ENCODE measurements around the gene LIMK2.
"Not testable (repeated sequence)": the region's sequence is repeated elsewhere in the genome, so short reads cannot be mapped to it uniquely, and the experiment has no call there.

LIMK2 gene

DNA sequence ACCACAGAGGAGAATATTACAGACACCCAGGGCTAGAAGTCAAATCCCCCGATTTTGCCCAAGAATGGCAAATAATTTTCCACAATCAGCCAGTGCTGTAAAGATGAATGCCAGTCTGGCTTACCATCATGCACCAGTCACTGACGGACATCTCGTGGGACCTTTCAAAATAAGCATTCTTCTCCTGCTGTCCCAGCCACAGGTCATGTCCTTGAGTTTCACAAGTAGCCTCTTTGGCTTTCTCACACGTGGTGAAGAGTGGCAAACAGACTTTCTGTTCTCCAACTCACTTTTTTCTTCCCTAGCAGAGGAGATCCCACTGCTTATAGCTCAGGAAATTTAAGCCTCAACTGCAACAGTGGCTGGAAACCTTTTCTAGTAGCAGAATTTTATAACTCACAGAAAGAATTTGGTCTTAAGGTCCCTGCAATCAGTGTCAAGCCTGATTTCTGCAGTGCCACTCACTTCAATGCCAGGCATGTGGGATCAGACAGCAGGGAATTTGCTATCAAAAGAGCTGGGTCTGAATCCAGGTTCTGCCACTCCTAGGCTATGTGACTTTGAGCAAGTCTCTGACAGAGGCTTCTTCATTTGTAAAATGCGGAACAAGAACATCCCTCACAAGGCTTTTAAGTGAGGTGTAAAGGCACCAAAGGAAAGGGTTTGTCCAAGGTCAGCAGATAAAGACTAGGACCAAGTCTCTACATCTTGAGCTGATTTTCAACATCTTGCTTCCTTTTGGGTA lies 76.6 kb downstream of the LIMK2 start:
- no peak for DNase-seq (ENCODE audit: low spot score)
- no peak for FAIRE-seq

DNA sequence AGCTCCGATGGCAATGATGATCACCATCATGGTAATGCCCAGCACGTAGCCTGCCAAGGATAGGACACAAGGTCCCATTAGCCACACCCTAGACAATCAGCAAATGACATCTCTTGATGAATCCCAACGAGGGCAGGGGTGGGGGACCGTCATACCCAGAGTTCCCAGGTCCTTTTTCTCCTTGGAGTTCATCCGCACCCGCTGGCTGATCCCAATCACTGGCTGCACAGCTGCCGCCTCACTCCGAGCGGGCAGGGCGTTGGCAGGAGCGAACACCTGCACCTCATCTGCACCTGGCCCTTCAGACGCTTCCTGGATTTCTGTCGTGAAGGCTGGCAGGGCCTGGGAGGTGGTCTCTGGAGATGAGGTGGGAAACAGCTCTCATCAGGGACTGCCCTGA lies 77.2 kb downstream of the LIMK2 start:
- FAIRE-seq: no peak
- no peak for DNase-seq (ENCODE audit: low spot score)

DNA sequence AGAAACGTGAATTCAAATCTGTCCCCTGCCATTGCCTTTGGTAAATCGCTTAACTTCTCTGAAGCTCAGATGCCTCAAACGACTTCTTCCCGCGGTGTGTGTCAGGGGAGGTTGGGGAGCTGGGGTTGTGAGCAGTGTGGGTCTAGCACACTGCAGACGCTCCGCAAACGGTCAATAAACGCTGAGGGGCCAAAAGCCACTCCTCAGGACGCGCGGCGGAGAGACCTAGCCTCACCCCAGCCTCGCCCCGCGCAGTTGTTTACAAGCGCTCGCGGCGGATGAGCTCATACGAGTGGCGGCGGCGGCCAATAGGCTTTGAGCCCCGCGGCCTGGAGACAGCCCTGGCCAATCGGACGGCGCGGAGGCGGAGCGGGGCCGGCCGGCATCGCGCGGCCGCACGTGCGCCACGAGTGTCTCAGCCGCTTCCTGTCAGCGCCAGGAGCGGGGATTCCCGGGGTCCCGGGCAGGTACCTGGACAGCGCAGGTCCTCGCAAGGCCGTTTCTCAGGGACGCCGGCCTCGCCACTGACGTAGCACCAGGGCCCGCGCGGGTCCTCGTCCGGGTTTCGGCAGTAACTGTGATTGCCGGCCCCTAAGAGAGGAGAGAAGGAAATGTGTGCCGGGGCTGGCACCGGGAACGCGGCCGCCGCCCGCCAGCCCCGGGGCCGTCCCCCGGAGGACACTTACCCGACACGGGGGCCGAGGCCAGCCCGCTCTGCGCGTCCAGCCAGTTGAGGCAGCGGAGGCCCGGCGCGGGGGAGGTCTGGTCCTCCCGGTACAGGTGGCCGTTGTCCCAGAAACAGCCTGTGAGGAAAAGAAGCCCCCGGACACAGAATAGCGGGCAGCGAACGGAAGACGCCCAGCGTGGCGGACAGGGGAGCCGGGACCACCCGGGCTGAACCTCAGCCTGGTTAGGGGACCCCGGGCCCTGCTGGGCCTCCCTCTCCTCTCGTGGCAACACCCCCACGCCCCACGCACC lies 78.7 kb downstream of the LIMK2 start:
- DNase-seq (ENCODE audit: low spot score): peak; percentile 64
- FAIRE-seq: no peak

DNA sequence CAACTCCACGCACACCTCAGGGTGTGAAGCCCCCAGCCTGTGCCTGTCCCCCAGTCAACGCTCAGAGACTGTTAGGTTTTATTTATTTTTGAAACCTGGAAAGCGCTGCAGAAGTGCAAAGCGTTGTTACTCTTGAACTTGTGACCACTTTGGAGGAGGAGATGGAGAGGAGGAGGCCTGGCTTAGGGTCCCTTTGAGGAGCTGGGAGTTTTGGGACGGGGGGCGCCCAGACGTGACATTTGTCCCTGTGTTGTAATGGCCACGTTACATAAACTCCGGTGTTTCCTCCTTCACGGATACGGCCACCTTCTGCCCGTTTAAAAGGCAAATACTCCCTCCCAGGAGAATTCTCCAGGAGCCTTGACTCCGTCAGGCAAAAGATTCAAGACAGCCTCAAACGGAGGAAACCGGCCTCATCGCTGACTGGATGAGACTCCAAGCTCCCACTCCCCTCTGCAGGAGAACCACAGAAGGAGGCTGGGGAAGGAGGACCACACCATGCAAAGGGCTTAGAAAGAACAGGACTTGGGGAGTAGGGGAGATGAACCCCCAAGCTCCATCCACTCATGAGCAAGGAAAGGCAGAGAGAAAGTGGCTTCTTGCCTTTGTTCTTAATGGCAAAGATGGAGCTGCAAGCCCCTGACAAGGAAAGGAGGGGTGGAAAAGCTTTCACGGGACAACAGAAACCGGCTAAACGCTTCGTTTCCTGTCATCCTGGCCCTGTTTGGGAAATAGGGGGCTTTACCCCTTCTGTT lies 79.6 kb downstream of the LIMK2 start:
- DNase-seq (ENCODE audit: low spot score) (no peak), FAIRE-seq (no peak)

DNA sequence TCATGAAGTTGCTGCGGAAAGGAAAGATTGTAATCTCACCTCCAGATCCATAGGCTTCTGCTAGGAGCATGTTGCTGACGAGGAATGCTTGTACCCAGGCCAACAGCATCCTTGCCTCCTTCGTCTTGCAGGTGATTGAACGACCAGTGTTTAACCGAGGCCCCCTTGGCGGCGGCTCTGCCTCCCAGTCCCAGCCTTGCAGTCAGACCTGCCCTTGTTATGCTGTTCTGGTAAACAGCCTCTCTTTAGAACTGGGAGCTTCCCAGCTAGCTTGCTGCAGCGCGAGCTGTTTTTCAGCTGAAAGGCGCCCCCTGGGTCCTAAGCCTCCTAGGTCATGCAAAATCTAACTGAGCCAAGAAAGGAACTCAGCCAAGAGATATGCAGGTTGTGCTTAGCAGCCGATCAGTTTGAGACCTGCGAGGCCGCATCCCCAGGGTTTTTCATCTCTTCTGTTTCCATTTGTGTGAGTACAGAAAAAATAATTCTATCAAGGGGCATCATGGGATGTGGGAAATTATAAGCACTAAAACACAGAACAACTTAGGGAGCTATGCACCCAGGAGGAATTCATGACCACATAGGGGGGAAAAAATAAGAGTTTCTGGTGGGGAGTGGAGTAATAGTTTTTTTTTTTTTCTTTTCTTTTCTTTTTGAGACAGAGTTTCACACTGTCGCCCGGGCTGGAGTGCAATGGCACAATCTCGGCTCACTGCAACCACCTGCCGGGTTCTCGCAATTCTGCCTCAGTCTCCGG lies 80.3 kb downstream of the LIMK2 start, which contains the start of gene PIK3IP1:
Gene PIK3IP1, minus strand, starts transcription at position 253 of the 754 bp plus-strand sequence. Its CDS starts 144 bp downstream, at position 109.
- peak; percentile 47 for DNase-seq (ENCODE audit: low spot score)
- no peak for FAIRE-seq

DNA sequence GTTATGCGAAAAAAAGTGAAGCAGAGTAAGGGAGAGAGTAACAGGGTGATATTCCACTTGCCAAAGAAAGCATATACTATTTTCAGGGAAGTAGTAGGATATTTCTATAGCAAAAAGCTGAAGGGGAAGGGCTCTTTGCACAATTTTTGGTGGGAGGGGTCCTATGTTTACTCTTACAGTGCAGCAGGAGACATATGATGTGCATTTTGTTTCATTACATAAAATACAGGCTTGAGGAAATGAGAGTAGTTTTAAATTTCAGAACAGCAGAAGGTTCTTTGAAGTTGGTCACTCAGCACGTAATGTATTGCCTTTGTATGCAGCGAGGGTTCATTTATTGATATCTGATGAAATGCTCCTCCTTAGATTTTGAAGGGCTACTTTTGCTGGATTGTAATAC lies 83.3 kb downstream of the LIMK2 start:
- FAIRE-seq: no peak

DNA sequence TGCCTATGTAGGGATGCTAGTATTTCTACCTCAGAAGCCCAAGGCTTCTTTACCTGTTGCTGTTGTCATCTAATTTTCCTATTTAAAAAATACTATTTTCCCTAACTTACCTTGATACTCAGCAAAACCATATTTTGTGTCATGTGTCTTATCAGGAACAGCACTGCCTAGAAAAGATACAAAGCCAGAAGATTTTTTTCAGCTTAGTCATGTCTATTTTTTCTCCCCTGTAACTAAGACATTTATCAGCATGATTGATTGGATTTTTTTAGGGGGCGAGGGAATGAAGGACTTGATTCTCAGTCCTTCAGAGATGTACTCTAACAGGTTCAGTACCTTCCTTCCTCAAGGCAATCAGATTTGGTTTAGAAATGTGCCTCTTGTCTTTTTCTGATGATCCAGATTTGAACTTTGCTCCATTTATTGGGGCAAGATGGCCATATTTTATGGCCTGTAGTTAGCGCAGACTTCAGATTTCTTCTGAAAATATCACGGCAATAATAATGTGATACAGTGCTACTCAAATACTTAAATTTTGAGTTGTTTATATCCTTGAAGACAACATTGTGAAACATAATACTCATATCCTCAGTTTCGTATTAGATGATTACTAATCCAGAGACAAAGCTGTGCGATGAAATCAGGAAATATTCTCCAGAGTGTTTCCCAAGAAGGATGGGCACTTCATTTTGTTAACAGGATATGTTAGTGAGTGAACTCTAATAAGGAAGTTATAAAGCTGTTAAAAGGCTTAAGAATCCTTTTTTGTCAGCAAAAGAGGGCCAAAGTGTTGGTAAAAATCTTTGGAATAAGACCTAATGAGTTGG lies 83.9 kb downstream of the LIMK2 start:
- no peak for FAIRE-seq
- no peak for DNase-seq (ENCODE audit: low spot score)

More for the DNA sequence above, 83.3 kb downstream of the LIMK2 start:
- DNase-seq (ENCODE audit: low spot score): no peak

DNA sequence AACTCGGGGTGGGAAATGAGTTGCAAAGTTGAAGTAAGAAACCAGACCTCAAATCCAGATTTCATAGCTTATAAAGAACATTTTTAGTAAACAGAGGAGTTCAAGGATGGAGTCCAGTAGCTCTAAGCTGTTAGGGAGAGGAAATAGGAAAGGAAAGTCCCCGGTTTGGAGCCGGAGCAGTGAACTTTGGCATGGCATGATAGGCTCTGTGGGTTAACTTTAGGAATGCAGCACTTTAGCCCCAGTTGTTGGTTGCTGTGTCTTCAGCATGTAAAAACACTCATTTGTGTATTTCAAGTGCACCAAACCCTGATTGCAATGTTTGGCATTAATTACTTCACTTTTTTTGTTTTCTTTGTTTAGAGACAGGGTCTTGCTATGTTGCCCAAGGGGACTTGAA lies 88.8 kb downstream of the LIMK2 start:
- FAIRE-seq: no peak

DNA sequence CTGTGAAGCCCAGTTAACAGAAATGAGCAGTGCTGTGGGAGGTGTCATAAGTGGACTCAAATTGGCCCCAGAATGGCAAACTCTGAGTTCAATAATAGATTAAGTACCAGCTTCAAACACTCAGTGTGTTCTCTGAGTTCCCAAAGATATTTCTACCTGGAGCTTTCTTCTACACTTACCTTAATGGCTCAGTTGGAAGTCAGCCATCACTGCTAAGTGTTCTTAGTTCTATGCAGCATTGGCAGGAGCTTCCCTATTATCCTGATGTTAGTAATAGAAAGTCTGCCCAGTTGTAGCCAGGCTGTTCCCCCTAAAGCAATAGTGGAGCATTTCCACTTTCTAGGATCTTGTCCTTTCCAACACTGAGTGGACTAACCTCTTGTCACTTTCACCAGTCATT lies 89.9 kb downstream of the LIMK2 start:
- no peak for DNase-seq (ENCODE audit: low spot score)
- no peak for FAIRE-seq

More for the DNA sequence above, 88.8 kb downstream of the LIMK2 start:
- DNase-seq (ENCODE audit: low spot score): no peak

DNA sequence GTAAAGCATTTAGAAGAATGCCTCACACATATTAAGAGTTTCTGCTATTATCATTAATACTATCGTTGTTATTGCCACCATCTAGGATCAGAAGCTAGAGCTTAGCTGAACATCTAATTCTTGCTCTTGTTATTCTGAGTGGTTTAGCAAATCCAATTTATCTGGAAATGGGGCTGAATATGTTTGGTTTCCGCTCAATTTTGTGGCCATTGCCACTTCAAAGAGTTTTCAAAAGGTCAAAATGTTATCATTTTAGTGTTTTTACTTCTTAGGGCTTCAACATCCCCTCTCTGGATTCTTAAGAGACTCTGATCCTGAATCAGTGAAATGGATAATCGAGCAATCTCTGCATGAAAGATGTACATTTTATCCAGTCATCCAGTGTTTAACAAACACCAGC lies 90.4 kb downstream of the LIMK2 start:
- DNase-seq (ENCODE audit: low spot score) (no peak), FAIRE-seq (no peak)

DNA sequence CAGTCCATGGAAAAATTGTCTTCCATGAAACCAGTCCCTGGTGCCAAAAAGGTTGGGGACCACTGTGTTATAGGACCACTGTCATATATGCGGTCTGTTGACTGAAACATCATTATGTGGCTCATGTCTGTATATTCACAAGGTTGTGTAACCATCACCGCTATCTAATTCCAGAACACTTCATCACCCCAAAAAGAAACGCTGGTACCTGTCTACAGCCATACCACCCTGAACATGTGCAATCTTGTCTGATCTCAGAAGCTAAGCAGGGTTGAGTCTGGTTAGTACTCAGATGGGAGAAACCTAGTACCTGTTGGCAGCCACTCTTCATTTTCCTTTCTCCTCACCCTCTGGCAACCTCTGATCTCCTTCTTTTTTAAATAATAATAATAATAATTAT lies 93.1 kb downstream of the LIMK2 start:
- DNase-seq (ENCODE audit: low spot score) (no peak), FAIRE-seq (no peak)

DNA sequence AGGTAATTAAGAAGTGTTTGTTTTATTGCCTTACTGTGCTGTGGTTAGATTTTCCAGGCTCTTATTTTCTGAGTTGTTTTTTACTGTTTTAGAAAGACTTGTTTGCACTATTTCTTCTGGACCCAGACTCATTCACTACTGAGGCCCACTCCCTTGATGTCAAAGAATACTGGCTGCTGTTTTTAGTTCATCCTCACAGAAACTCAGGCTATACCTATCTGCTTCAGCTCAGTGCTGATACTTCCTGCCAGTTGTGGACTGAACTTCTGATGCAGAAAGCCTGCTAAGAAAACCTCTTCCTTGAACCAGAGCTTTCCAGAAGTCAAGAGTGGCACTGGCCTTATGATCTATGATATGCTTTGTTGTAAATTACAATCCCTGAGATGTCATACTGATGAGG lies 96.1 kb downstream of the LIMK2 start:
- no peak for DNase-seq (ENCODE audit: low spot score)
- FAIRE-seq: no peak

DNA sequence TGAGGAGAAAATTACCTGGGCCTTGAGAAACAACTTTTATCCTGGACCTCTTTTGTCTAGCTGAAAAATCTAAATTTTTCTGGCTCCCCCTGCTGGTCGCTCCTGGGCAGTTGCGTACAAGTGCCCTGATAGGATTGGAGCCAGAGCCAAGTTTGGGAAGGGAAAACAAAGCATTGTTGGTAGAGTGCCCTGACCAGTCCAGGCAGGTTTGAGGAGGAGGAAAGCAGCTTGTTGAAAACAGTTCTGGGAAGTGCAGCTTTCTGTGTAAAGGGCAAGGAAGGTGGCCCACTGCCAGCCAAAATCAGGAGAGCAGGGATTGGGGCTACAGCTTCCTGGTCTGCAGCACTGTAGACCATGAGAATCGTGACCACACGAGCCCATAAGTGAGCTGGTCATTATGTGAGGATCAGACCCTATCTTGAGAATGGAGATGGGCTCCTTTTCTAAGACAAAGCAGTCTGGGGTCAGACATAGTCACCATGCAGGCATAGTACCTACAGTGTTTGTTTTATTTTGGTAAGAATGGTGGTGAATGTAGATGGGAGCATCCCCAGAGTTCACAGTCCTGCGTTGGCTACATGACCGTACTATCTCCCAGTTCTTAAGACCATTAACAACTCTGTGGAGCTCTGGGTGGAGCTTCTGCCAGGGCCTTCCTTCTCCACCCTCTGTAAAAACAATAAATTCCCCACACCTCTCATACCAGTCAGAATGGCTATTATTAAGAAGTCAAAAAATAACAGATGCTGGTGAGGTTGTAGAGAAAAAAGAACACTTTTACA lies 101.5 kb downstream of the LIMK2 start:
- DNase-seq (ENCODE audit: low spot score) (peak; percentile 29), FAIRE-seq (no peak)

DNA sequence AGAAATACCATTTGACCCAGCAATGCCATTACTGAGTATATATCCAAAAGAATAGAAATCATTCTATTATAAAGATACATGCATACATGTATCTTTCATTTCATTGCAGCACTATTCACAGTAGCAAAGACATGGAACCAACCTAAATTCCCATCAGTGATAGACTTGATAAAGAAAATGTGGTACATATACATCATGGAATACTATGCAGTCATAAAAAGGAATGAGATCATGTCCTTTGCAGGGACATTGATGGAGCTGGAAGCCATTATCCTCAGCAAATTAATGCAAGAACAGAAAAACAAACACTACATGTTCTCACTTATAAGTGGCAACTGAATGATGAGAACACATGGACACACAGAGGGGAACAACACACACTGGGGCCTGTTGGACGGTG lies 102.1 kb downstream of the LIMK2 start:
- not testable (repeated sequence) for DNase-seq (ENCODE audit: low spot score); FAIRE-seq

DNA sequence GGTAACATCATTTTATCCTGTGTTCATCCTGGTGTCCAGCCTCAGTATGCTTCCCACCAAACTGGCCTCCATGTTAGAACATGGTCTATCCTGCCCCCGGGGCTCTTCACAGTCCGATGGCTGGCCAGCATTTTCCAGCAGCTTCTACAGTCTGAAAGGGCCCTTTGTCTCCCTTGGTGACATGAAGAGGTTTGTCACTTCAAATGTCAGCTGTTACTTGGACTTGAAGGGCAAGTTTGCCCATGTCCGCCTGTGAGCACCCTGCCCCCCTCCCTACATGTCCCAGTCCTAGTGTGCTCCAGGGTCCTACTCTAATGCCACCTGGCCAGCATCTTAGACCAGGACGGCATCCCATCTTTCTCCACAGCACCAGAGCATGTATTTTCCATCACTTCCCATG lies 109.3 kb downstream of the LIMK2 start:
- no peak for FAIRE-seq

DNA sequence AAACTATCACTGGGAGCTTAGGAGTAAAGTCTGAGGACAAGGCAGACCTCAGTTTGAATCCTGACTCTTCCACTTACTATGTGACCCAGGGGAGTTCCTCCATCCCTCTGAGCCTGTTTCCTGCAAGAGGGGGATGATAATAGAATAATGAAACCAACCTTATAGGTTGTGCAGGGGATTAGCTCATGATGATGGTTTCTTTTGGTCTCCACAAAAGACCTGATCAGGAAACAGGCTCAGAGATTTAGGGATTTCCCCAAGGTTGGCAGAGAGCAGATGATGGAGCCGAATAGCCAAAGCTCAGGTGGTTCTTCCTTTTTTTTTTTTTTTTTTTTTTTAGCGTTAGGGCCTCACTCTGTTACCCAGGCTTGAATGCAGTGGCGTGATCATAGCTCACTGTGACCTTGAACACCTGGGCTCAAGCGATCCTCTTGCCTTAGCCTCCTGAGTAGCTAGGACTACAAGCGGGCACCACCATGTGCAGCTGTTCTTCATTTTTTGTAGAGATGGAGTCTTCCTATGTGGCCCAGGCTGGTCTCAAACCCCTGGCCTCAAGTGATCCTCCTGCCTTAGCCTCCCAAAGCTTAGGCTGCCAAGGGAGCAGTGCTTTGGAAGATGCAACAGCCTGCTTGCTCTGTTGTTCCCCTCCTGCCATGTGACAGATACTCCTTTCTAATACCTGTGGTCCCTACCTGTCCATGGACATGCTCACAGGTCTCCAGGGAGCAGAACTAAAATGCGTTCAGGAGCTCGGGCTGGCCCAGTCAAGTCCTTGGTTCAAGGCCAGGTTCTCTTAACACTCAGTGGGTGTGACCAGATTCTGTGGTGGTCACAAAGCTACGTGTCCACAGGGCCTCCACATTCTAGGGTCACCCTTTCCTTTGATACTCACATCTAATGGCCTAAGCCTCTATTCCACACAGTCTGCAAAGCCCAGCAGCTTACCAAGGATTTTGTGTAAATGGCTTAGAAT lies 111.8 kb downstream of the LIMK2 start:
- DNase-seq (ENCODE audit: low spot score): no peak
- FAIRE-seq: no peak

More for the DNA sequence above, 109.3 kb downstream of the LIMK2 start:
- no peak for DNase-seq (ENCODE audit: low spot score)

DNA sequence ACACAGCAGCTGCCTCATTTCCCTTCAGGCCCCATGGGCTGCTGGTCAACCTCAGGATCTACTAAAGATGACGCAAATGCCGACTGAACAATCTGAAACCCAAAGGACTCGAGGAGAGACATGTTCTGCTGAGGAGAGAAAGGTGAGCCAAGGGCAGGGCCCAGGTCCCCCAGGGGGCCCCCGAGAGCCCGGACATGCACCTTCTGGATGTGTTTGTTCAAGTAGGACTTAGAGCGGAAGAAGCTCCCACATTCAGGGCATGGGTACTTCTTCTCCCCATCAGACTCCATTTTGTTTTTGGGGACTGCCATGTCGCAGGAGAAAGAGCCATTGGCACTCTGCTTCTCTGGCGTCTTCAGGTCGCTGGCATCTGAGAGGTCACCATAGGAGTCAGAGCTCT lies 114.8 kb downstream of the LIMK2 start:
- FAIRE-seq (no peak), DNase-seq (ENCODE audit: low spot score) (no peak)
